Naive thymus-derived CD4-positive, alpha-beta T cell (primary cell): ENCODE measurements around the gene MATN1. TPM values are rescaled to one million over a fixed set of nuclear protein-coding genes. Genes with fewer than 3 reads are reported as not detected.

Experiments used
- ATAC-seq: fragments of 150-1000 bp; cut with Tn5 transposase; 2 replicates; pipeline ENCODE4 v1.10.0; 2021; ENCODE audit warnings: mild to moderate bottlenecking, moderate library complexity
- CTCF ChIA-PET: fragments of 350-600 bp; sonication (Branson Sonifier 250); formaldehyde crosslinking; loops from one replicate; lab custom pipeline; 2021; ENCODE audit warnings: antibody characterized with exemption; lab: Charles Lee
- POLR2A ChIA-PET: fragments of 350-600 bp; sonication (Branson Sonifier 250); formaldehyde crosslinking; loops from one replicate; lab custom pipeline; 2021; ENCODE audit warnings: antibody characterized with exemption, inconsistent platforms; lab: Charles Lee
- DNase-seq, 9 donors: peaks; one replicate each; pipeline versions ENCODE4 v3.0.0 to v3.0.0-alpha.2; 2020 to 2022; ENCODE audit warnings: mixed read lengths in 1 of 9
- H3K27ac ChIP-seq: one replicate; pipeline ENCODE4 v1.7.0; 2013; ENCODE audit warnings: mild to moderate bottlenecking, low read depth, low read length, moderate library complexity
- H3K27me3 ChIP-seq, 2 donors: one replicate each; pipeline ENCODE4 v1.7.0; 2013; ENCODE audit warnings: low read length in 2 of 2, mild to moderate bottlenecking in 2 of 2, moderate library complexity in 2 of 2; ENCODE audit not compliant: control insufficient read depth in 2 of 2, insufficient read depth in 2 of 2
- H3K36me3 ChIP-seq, 3 experiments: 1 replicate in 2 of 3; 2 replicates in 1 of 3; pipeline ENCODE4 v1.7.0; 2013; ENCODE audit warnings: low read length in 3 of 3, mild to moderate bottlenecking in 3 of 3, moderate library complexity in 1 of 3; ENCODE audit not compliant: insufficient read depth in 3 of 3, control insufficient read depth in 2 of 3
- H3K4me1 ChIP-seq, 2 donors: one replicate each; pipeline ENCODE4 v1.7.0; 2013; ENCODE audit warnings: low read length in 2 of 2, mild to moderate bottlenecking in 2 of 2, moderate library complexity in 1 of 2; ENCODE audit not compliant: control insufficient read depth in 2 of 2, insufficient read depth in 2 of 2
- H3K4me3 ChIP-seq: 2 replicates; pipeline ENCODE4 v1.7.0; 2013; ENCODE audit warnings: mild to moderate bottlenecking, low read length
- H3K9me3 ChIP-seq, 3 experiments: 1 replicate in 2 of 3; 2 replicates in 1 of 3; pipeline ENCODE4 v1.7.0; 2013; ENCODE audit warnings: low read length in 3 of 3; ENCODE audit not compliant: control insufficient read depth in 2 of 3
- H3K27ac Mint-ChIP-seq, 9 donors: one replicate each; pipeline ENCODE4 v1.8.0; 2020 to 2022; ENCODE audit warnings: mixed read lengths in 9 of 9, mild to moderate bottlenecking in 8 of 9, moderate library complexity in 5 of 9, inconsistent platforms in 2 of 9
- H3K27me3 Mint-ChIP-seq, 5 donors: one replicate each; pipeline ENCODE4 v1.8.0; 2021 to 2022; ENCODE audit warnings: mixed read lengths in 5 of 5, mild to moderate bottlenecking in 1 of 5
- H3K36me3 Mint-ChIP-seq, 5 donors: one replicate each; pipeline ENCODE4 v1.8.0; 2020 to 2022; ENCODE audit warnings: mixed read lengths in 5 of 5, mild to moderate bottlenecking in 3 of 5, inconsistent platforms in 1 of 5
- H3K4me1 Mint-ChIP-seq, 7 donors: one replicate each; pipeline ENCODE4 v1.8.0; 2020 to 2022; ENCODE audit warnings: mixed read lengths in 7 of 7, mild to moderate bottlenecking in 3 of 7, inconsistent platforms in 1 of 7
- H3K4me3 Mint-ChIP-seq, 10 donors: one replicate each; pipeline ENCODE4 v1.8.0; 2020 to 2022; ENCODE audit warnings: mild to moderate bottlenecking in 10 of 10, mixed read lengths in 10 of 10, moderate library complexity in 6 of 10, inconsistent platforms in 2 of 10
- H3K9me3 Mint-ChIP-seq, 11 donors: one replicate each; pipeline ENCODE4 v1.8.0; 2020 to 2022; ENCODE audit warnings: mixed read lengths in 11 of 11, mild to moderate bottlenecking in 4 of 11, inconsistent platforms in 1 of 11, moderate library complexity in 1 of 11
- intact Hi-C, 2 donors: fragments of 100-400 bp; cut with micrococcal nuclease; formaldehyde crosslinking; loops; one replicate each; pipeline ENCODE4 v1.15.1; 2023
- polyA plus RNA-seq, 2 donors: library from polyadenylated mRNA; unstranded; fragments of 300-500 nt; fragmentation: Illumina TruSeq; gene quantifications; one replicate each; pipeline ENCODE4 v1.2.3, GENCODE V29; 2021
- total RNA-seq, 6 experiments: library from RNA in 5 of 6; stranded (reverse) in 5 of 6; gene quantifications; 1 replicate in 5 of 6; 2 replicates in 1 of 6; pipeline ENCODE4 v1.2.3 and lab custom pipeline; 2021 to 2026

MATN1 gene
- total and polyA plus RNA-seq, 7 experiments from 2014 or later = 0.08 to 3.6 (median 0.22) TPM; not detected in 2

DNA sequence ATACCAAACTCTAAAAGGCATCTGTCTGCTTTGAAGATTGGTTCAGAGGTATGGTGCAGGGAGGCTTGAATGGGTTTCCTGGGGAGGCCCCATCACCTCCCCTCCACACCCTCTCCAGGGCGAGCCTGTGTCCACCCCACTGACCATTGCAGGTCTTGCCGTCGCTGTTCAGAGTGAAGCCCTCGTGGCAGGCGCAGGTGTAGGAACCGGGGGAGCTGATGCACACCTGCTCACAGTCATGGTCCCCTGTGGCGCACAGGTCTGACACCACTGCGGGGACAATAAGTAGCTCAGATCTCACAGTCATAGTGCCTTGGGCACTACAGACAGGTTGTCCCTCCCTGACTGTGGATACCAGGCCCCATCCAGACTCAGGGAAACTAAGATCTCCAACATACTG lies 6.7 kb downstream of the MATN1 start:
- Histone ChIP-seq H3K36me3 (peaks cover 0 to 6% (median 0%) of the 10 kb centered on the region in 3 experiments), H3K9me3 (peaks cover 0 to 9% (median 0%) of the 10 kb centered on the region in 3 experiments), H3K27ac (no peak overlapping the region), H3K4me1 (peaks cover 10 to 19% of the 10 kb centered on the region in 2 donors), H3K4me3 (no peak overlapping the region), H3K27me3 (no peaks in the 10 kb centered on the region)
- Mint-ChIP-seq H3K4me3 (peak overlapping the region; percentile 40 to 96 (median 82)), H3K27ac (peak overlapping the region in 6 of 9 donors; percentile 28 to 96 (median 82)), H3K9me3 (peaks cover 0 to 9% (median 0%) of the 10 kb centered on the region in 11 donors), H3K4me1 (peaks cover 9 to 36% (median 25%) of the 10 kb centered on the region in 7 donors), H3K27me3 (peaks cover 0 to 7% (median 0%) of the 10 kb centered on the region in 5 donors), H3K36me3 (peaks cover 0 to 4% (median 0%) of the 10 kb centered on the region in 5 donors)
- ChIA-PET POLR2A (no interaction called here), CTCF (interaction anchor here (1.2 to 1.5 kb wide), 2 partner anchors 19 to 63 kb away, joined by 3 to 4 read pairs; no protein-coding TSS in a partner anchor)
- intact Hi-C loops = loop anchor here (5.0 to 10.0 kb wide), 4 partner anchors 211 to 1534 kb away; partner anchors contain the start of genes PUM1 (in 1 of the 2), SRSF4 (in 1 of the 2) and TMEM39B (in 1 of the 2)
- DNase-seq (no peak), ATAC-seq (no peak)

DNA sequence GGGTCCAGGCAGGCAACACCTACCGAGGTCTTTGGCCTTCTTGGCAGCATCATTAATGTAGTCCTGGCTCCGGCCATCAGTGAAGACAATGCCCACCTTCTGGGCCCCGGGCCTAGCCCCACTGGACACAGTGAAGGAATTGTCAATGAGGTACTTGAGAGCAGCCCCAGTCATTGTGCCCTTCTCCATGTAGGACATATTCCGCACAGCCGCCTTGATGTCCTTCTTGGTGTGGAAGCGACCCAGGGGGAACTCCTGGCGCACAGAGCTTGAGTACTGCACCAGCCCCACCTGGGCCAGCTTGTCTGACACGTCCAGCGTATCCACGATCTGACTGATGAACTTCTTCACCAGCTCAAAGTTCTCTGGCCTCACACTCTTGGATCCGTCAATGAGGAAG lies 7.5 kb downstream of the MATN1 start:
- ATAC-seq = no peak

DNA sequence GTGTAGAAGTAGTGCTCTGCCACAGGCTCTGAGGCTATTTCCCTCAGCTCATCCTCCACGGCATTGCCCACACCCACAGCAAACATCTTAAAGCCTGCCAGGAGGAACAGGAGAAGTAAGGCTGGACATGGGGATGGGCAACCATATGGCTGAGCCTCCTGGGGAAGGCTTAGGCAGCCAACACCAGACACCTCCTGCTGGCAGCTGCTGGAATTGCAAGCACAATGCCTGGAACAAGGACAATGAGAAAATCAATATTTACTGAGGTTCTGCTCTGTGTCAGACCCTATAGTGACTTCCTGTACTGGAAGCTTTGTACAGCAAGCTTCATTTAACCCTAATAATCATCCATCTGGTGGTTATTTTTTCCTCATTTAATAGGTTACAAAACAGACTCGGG lies 8.2 kb downstream of the MATN1 start:
- Histone ChIP-seq H3K27me3 (no peaks in the 10 kb centered on the region), H3K9me3 (peaks cover 0 to 9% (median 0%) of the 10 kb centered on the region in 3 experiments), H3K27ac (no peak overlapping the region), H3K4me3 (no peak overlapping the region), H3K4me1 (peaks cover 10% of the 10 kb centered on the region in 2 donors), H3K36me3 (no peaks in the 10 kb centered on the region)
- DNase-seq (no peak), ATAC-seq (no peak)
- Mint-ChIP-seq H3K4me1 (peaks cover 6 to 23% (median 19%) of the 10 kb centered on the region in 7 donors), H3K36me3 (no peaks in the 10 kb centered on the region), H3K4me3 (no peak overlapping the region), H3K27ac (peak overlapping the region in 1 of 9 donors; percentile 51), H3K27me3 (peaks cover 0 to 11% (median 0%) of the 10 kb centered on the region in 5 donors), H3K9me3 (peaks cover 0 to 9% (median 0%) of the 10 kb centered on the region in 11 donors)
- intact Hi-C loops = loop anchor here (5.0 to 10.0 kb wide), 4 partner anchors 212 to 1533 kb away; partner anchors contain the start of genes PUM1 (in 1 of the 2), SRSF4 (in 1 of the 2) and TMEM39B (in 1 of the 2)
- POLR2A ChIA-PET = interaction anchor here (0.7 to 0.8 kb wide), 2 partner anchors 189 to 206 kb away, joined by 3 read pairs; no protein-coding TSS in a partner anchor
- CTCF ChIA-PET = interaction anchor here (0.7 to 1.5 kb wide), 2 partner anchors 18 to 67 kb away, joined by 3 read pairs; no protein-coding TSS in a partner anchor

More for the DNA sequence above, 7.5 kb downstream of the MATN1 start:
- Histone ChIP-seq H3K27ac (no peak overlapping the region), H3K9me3 (peaks cover 0 to 9% (median 0%) of the 10 kb centered on the region in 3 experiments), H3K36me3 (no peaks in the 10 kb centered on the region), H3K4me1 (peaks cover 10 to 15% of the 10 kb centered on the region in 2 donors), H3K27me3 (no peaks in the 10 kb centered on the region), H3K4me3 (no peak overlapping the region)
- Mint-ChIP-seq H3K27me3 (peaks cover 0 to 7% (median 0%) of the 10 kb centered on the region in 5 donors), H3K36me3 (no peaks in the 10 kb centered on the region), H3K27ac (no peak overlapping the region), H3K4me3 (peak overlapping the region in 2 of 10 donors; percentile 13 to 25), H3K4me1 (peaks cover 6 to 29% (median 23%) of the 10 kb centered on the region in 7 donors), H3K9me3 (peaks cover 0 to 9% (median 0%) of the 10 kb centered on the region in 11 donors)
- POLR2A ChIA-PET = no interaction called here
- intact Hi-C loops = loop anchor here (5.0 to 10.0 kb wide), 4 partner anchors 211 to 1534 kb away; partner anchors contain the start of genes PUM1 (in 1 of the 2), SRSF4 (in 1 of the 2) and TMEM39B (in 1 of the 2)
- CTCF ChIA-PET = interaction anchor here (1.2 to 1.5 kb wide), 2 partner anchors 18 to 64 kb away, joined by 3 to 4 read pairs; no protein-coding TSS in a partner anchor
- DNase-seq = no peak

DNA sequence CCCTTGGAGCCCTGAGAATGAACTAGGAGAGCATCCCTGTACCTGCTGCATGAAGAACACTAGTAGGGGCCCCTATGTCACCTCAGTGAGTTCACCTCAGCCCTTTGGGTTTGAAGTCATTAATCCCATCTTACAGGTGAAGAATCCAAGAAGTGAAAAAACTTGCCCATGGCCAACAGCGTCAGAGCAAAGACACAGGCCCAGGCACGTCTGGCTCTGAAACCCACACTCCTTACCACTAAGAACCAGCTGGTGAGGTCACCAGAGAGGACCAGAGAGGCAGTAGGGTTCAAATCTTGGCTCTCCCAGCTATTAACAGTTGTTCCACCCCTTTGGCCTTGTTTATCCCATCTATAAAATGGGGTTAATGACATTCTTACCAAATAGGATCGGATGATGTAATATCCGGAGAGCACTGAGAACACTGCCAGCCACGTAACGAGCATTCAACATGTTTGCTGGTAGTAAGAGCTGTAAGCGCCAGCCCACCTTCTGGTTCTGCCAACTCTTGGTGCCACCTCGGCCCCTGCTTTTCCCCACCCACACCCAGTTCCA lies 8.8 kb downstream of the MATN1 start:
- CTCF ChIA-PET = interaction anchor here (0.7 kb wide), 1 partner anchor 68 kb away, joined by 3 read pairs; no protein-coding TSS in a partner anchor
- H3K27ac Mint-ChIP-seq = peak overlapping the region in 2 of 9 donors; percentile 43 to 51
- ATAC-seq = no peak
- intact Hi-C loops = loop anchor here (5.0 to 10.0 kb wide), 4 partner anchors 213 to 1532 kb away; partner anchors contain the start of genes PUM1 (in 1 of the 2), SRSF4 (in 1 of the 2) and TMEM39B (in 1 of the 2)
- H3K4me1 ChIP-seq = peaks cover 4 to 5% of the 10 kb centered on the region in 2 donors
- H3K27me3 Mint-ChIP-seq = peaks cover 0 to 16% (median 0%) of the 10 kb centered on the region in 5 donors
- H3K36me3 Mint-ChIP-seq = no peaks in the 10 kb centered on the region
- peaks cover 0 to 9% (median 0%) of the 10 kb centered on the region in 11 donors for H3K9me3 Mint-ChIP-seq
- peaks cover 0 to 9% (median 0%) of the 10 kb centered on the region in 3 experiments for H3K9me3 ChIP-seq
- peaks cover 6 to 17% (median 13%) of the 10 kb centered on the region in 7 donors for H3K4me1 Mint-ChIP-seq
- DNase-seq = no peak
- no peak overlapping the region for H3K4me3 Mint-ChIP-seq
- H3K27me3 ChIP-seq = no peaks in the 10 kb centered on the region
- no peak overlapping the region for H3K27ac ChIP-seq
- no peaks in the 10 kb centered on the region for H3K36me3 ChIP-seq
- POLR2A ChIA-PET = interaction anchor here (0.8 kb wide), 1 partner anchor 207 kb away, joined by 3 read pairs; no protein-coding TSS in a partner anchor
- no peak overlapping the region for H3K4me3 ChIP-seq

DNA sequence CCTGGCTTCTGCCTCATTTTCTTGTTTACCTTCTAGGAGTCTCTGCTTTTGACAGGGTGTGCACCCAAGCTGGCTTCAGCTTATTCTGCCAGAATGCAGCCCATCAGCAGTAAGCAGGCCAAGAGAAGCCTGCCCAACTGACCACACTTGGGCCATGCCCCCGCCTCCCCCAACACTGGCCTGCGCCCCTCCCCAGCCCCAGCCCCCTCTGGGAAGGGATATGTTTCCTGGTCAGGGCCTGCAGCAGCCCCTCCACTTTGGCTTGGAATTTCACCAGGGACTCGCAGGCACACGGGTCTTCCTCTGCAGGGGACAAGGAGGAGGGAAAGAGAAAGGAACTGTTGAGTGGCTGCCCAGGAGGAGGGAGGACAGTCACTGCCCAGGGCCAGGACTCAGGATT lies 9.4 kb downstream of the MATN1 start:
- H3K9me3 ChIP-seq = peaks cover 0 to 9% (median 0%) of the 10 kb centered on the region in 3 experiments
- CTCF ChIA-PET = no interaction called here
- POLR2A ChIA-PET = no interaction called here
- Mint-ChIP-seq H3K4me3 (no peak overlapping the region), H3K27ac (peak overlapping the region in 1 of 9 donors; percentile 43), H3K4me1 (peaks cover 4 to 13% (median 9%) of the 10 kb centered on the region in 7 donors), H3K9me3 (peaks cover 0 to 9% (median 0%) of the 10 kb centered on the region in 11 donors), H3K36me3 (no peaks in the 10 kb centered on the region), H3K27me3 (peaks cover 0 to 22% (median 0%) of the 10 kb centered on the region in 5 donors)
- H3K27me3 ChIP-seq = no peaks in the 10 kb centered on the region
- DNase-seq = no peak
- no peak for ATAC-seq
- H3K27ac ChIP-seq = no peak overlapping the region
- H3K4me1 ChIP-seq = no peaks in the 10 kb centered on the region
- intact Hi-C loops = loop anchor here in 1 of 2 donors (10.0 kb wide), 1 partner anchor 351 kb away; the partner anchor contains the start of gene PUM1
- no peak overlapping the region for H3K4me3 ChIP-seq
- H3K36me3 ChIP-seq = no peaks in the 10 kb centered on the region

DNA sequence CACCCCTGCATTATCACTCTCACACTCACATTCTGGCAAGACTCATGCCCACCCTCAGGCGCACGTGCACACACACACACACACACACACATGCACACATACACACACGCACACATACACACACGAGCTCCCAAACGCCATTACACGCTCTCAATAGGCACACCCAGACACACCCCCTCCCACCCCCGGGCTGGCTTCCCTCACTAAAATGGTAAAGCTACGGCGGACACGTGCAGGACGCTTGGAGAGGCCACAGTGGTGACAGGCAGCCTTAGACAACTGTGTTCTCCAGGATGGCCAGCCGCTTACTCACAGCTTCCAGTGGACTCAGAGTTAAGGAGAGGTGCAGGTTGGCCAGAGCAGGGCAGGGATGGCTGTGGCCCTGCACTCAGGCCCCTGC lies 10.1 kb downstream of the MATN1 start:
- peaks cover 0 to 25% (median 2%) of the 10 kb centered on the region in 5 donors for H3K27me3 Mint-ChIP-seq
- DNase-seq = no peak
- no peak overlapping the region for H3K4me3 ChIP-seq
- intact Hi-C loops = loop anchor here in 1 of 2 donors (10.0 kb wide), 1 partner anchor 351 kb away; the partner anchor contains the start of gene PUM1
- H3K4me1 Mint-ChIP-seq = peaks cover 4 to 13% (median 9%) of the 10 kb centered on the region in 7 donors
- POLR2A ChIA-PET = no interaction called here
- no peak for ATAC-seq
- no peaks in the 10 kb centered on the region for H3K36me3 Mint-ChIP-seq
- H3K9me3 Mint-ChIP-seq = peaks cover 0 to 9% (median 0%) of the 10 kb centered on the region in 11 donors
- no peak overlapping the region for H3K4me3 Mint-ChIP-seq
- no peaks in the 10 kb centered on the region for H3K4me1 ChIP-seq
- H3K27ac ChIP-seq = no peak overlapping the region
- no peaks in the 10 kb centered on the region for H3K27me3 ChIP-seq
- H3K36me3 ChIP-seq = no peaks in the 10 kb centered on the region
- peak overlapping the region in 2 of 9 donors; percentile 16 to 46 for H3K27ac Mint-ChIP-seq
- H3K9me3 ChIP-seq = peaks cover 0 to 9% (median 0%) of the 10 kb centered on the region in 3 experiments
- CTCF ChIA-PET = interaction anchor here (0.7 kb wide), 1 partner anchor 69 kb away, joined by 3 read pairs; no protein-coding TSS in a partner anchor
